GM12878 (cell line): ENCODE measurements around the gene PRAF2. TPM values are rescaled to one million over a fixed set of nuclear protein-coding genes. Genes with fewer than 3 reads are reported as not detected.

Source experiments
- ATAC-seq: fragments of 200-7000 bp; cut with Tn5 transposase; 3 replicates; pipeline ENCODE4 v1.9.1; 2020; ENCODE audit warnings: mild to moderate bottlenecking, moderate library complexity
- BruUV-seq: library from RNA; stranded (reverse); fragments of 400-500 nt; replicated peaks from 2 replicates; lab custom pipeline; 2021; lab: Mats Ljungman, UMichigan
- CTCF ChIA-PET: fragments of 300-600 bp; sonication (Branson Sonifier 250); formaldehyde crosslinking; extraction: SDS; loops from one replicate; lab custom pipeline; 2021; ENCODE audit warnings: inconsistent platforms; lab: Yijun Ruan, JAX
- POLR2A ChIA-PET: fragments of 350-600 bp; formaldehyde crosslinking; extraction: SDS; loops from one replicate; lab custom pipeline; 2021; ENCODE audit warnings: inconsistent platforms; lab: Charles Lee
- RAD21 ChIA-PET: fragments of 300-600 bp; sonication (Branson Sonifier 250); formaldehyde crosslinking; loops from one replicate; lab custom pipeline; 2023; ENCODE audit warnings: antibody characterized with exemption; ENCODE audit not compliant: unreplicated experiment; lab: Charles Lee
- SMC1A ChIA-PET: fragments of 300-600 bp; sonication (Branson Sonifier 250); formaldehyde crosslinking; loops from one replicate; lab custom pipeline; 2023; ENCODE audit not compliant: unreplicated experiment, uncharacterized antibody; lab: Charles Lee
- DNase-seq: peaks from one replicate; pipeline ENCODE4 v3.0.0-alpha.2; 2011; ENCODE audit warnings: low read depth, low spot score
- FAIRE-seq: peaks from 3 replicates; lab custom pipeline; 2011; peaks lifted over from hg19 to GRCh38; lab: Jason Lieb, UNC
- H2AFZ ChIP-seq: 2 replicates; pipeline ENCODE4 v1.6.0; 2011; ENCODE audit warnings: low read depth, low read length, control low read depth; ENCODE audit not compliant: control insufficient read depth
- H3K27ac ChIP-seq: 2 replicates; pipeline ENCODE4 v1.5.1; 2011; ENCODE audit warnings: control low read depth; ENCODE audit not compliant: control insufficient read depth, insufficient read depth
- H3K27me3 ChIP-seq, 2 experiments: replicated peaks in 1 of 2; 2 replicates each; pipeline versions ENCODE4 v1.6.0 to v1.6.1; 2011; ENCODE audit warnings: low read length in 1 of 2; ENCODE audit not compliant: control insufficient read depth in 2 of 2, insufficient read depth in 2 of 2
- H3K36me3 ChIP-seq, 2 experiments: 2 replicates each; pipeline ENCODE4 v1.5.1; 2011; ENCODE audit warnings: low read length in 1 of 2; ENCODE audit not compliant: control insufficient read depth in 2 of 2, insufficient read depth in 2 of 2
- H3K4me1 ChIP-seq: 2 replicates; pipeline ENCODE4 v1.6.1; 2011; ENCODE audit warnings: mild to moderate bottlenecking, low read length, moderate library complexity, mixed read lengths; ENCODE audit not compliant: control insufficient read depth, insufficient read depth
- H3K4me2 ChIP-seq: 2 replicates; pipeline ENCODE4 v1.6.0; 2011; ENCODE audit warnings: control low read depth; ENCODE audit not compliant: control insufficient read depth, insufficient read depth
- H3K4me3 ChIP-seq: fragments of 200-600 bp; sonication (generic); 2 replicates; pipeline ENCODE4 v1.5.1; 2016
- H3K79me2 ChIP-seq: 2 replicates; pipeline ENCODE4 v1.6.0; 2011; ENCODE audit warnings: low read length; ENCODE audit not compliant: control insufficient read depth, insufficient read depth
- H3K9ac ChIP-seq: 2 replicates; pipeline ENCODE4 v1.8.0; 2011; ENCODE audit warnings: low read length, control low read depth, mixed read lengths; ENCODE audit not compliant: control insufficient read depth, insufficient read depth
- H3K9me3 ChIP-seq: replicated peaks from 3 replicates; pipeline ENCODE4 v1.5.1; 2011; ENCODE audit warnings: mild to moderate bottlenecking, low read length; ENCODE audit not compliant: control insufficient read depth, insufficient read depth
- H4K20me1 ChIP-seq: 2 replicates; pipeline ENCODE4 v1.6.0; 2011; ENCODE audit not compliant: control insufficient read depth, insufficient read depth
- CTCF ChIP-seq, 3 experiments: IDR thresholded peaks in 2 of 3; conservative IDR thresholded peaks in 1 of 3; 2 replicates each; pipeline ENCODE4 v1.5.1; 2011; ENCODE audit warnings: low read depth in 3 of 3, low read length in 3 of 3, mild to moderate bottlenecking in 3 of 3, control low read depth in 2 of 3, moderate library complexity in 2 of 3, inconsistent platforms in 1 of 3, mixed read lengths in 1 of 3; ENCODE audit not compliant: control insufficient read depth in 2 of 3, insufficient read depth in 1 of 3; ENCODE audit errors: extremely low read depth in 1 of 3
- ZNF217 ChIP-seq: fragments of 450-650 bp; IDR thresholded peaks from 2 replicates; pipeline ENCODE4 v1.6.1; 2017; ENCODE audit warnings: antibody characterized with exemption, mild to moderate bottlenecking
- ZNF592 ChIP-seq: fragments of 450-650 bp; IDR thresholded peaks from 2 replicates; pipeline ENCODE4 v1.6.1; 2017; ENCODE audit warnings: mild to moderate bottlenecking, moderate library complexity
- ZZZ3 ChIP-seq: IDR thresholded peaks from 2 replicates; pipeline ENCODE4 v1.6.1; 2011; ENCODE audit warnings: low read depth; ENCODE audit not compliant: control insufficient read depth, insufficient read length
- WGBS: methylation state at CpG from one replicate; pipeline ENCODE4 v1.1.6; 2016; ENCODE audit warnings: low lambda C conversion rate; ENCODE audit not compliant: insufficient replicate concordance, insufficient coverage; ENCODE audit errors: missing lambda C conversion rate; 5-methylcytosine and 5-hydroxymethylcytosine counted together
- in situ Hi-C: fragments of 300-500 bp; cut with MboI; formaldehyde crosslinking; loops from 9 replicates; pipeline ENCODE4 v1.14.3; 2018; ENCODE audit warnings: mixed read lengths
- intact Hi-C: fragments of 100-400 bp; cut with micrococcal nuclease; formaldehyde crosslinking; loops from one replicate; pipeline ENCODE4 v1.14.2; 2022; ENCODE audit not compliant: unreplicated experiment
- polyA plus RNA-seq, 11 experiments: library from polyadenylated mRNA; depleted of rRNA in 4 of 11; unstranded in 6 of 11; stranded (reverse) in 5 of 11; fragments of >200 nt; fragmentation: Nextera tagmentation in 4 of 11; fragmentation: Illumina TruSeq in 1 of 11; extraction: Ambion mirVana in 4 of 11; extraction: Trizol in 1 of 11; gene quantifications; 1 replicate in 1 of 11; 2 replicates in 10 of 11; pipeline versions ENCODE4 v1.2.1 to v1.2.3, GENCODE V29; 2011 to 2016; ENCODE audit warnings: inconsistent platforms in 2 of 11, missing spikeins in 2 of 11, low read depth in 1 of 11
- total RNA-seq, 4 experiments: library from RNA; depleted of rRNA in 3 of 4; stranded (reverse); fragments of >200 nt in 3 of 4; fragmentation: Illumina TruSeq in 1 of 4; extraction: Trizol in 1 of 4; gene quantifications; 2 replicates each; pipeline versions ENCODE4 v1.2.1 to v1.2.3, GENCODE V29; 2013 to 2021

PRAF2 gene
- total and polyA plus RNA-seq, 10 of the 15 experiments (the other 5 are each of a cell fraction or from before 2014, with no cell fraction given): 0.80 to 16.7 (median 7.0) TPM

- RAD21 ChIA-PET: no interaction called here
- no peaks in the 10 kb centered on the region; the same call in 1 of the 2 replicates for H3K4me1 ChIP-seq
- SMC1A ChIA-PET: interaction anchor here (1.5 kb wide), 1 partner anchor 9 kb away, joined by 4 read pairs; no protein-coding TSS in a partner anchor
- in situ Hi-C loops: no loop called here
- H3K27me3 ChIP-seq: no peaks in the 10 kb centered on the region
- CTCF ChIA-PET: no interaction called here
- H2AFZ ChIP-seq: no peak overlapping the region
- no peak overlapping the region for H3K9ac ChIP-seq
- BruUV-seq: no TSS peak
- intact Hi-C loops: no loop called here
- H3K79me2 ChIP-seq: peaks cover 2% of the 10 kb centered on the region
- H3K4me2 ChIP-seq: no peak overlapping the region
- no peaks in the 10 kb centered on the region for H3K9me3 ChIP-seq
- POLR2A ChIA-PET: interaction anchor here (1.0 kb wide), 1 partner anchor 16 kb away, joined by 10 read pairs; no protein-coding TSS in a partner anchor
- no peak for TF ChIP-seq ZZZ3
- TF ChIP-seq ZNF592: no peak
- TF ChIP-seq CTCF (IDR thresholded peaks at IDR 0.05 in 2 of 3, conservative IDR thresholded peaks at IDR 0.05 in 1 of 3; ENCODE audit: control insufficient read depth in 2 of 3, extremely low read depth in 1 of 3, insufficient read depth in 1 of 3, low read depth in 3 of 3, low read length in 3 of 3): no peak
- no peak for TF ChIP-seq ZNF217
- H3K4me3 ChIP-seq: no peak overlapping the region
- no peaks in the 10 kb centered on the region for H4K20me1 ChIP-seq
- DNase-seq: no peak
- WGBS: 87% methylated on average over 4 of the region's 4 CpGs
- no peaks in the 10 kb centered on the region; a peak in 1 of 4 replicates for H3K36me3 ChIP-seq
- no peak for ATAC-seq
- H3K27ac ChIP-seq: no peak overlapping the region
- no peak for FAIRE-seq
Measured at GRCh38 chrX:49096419-49096818, 22.6 kb upstream of the PRAF2 start.
